Smooth muscle cell (in vitro differentiated cells): Measurements from ENCODE around the gene STK32B. TPM values are rescaled to one million over a fixed set of nuclear protein-coding genes. Genes with fewer than 3 reads are reported as not detected.

ENCODE experiments used
- DNase-seq: peaks from one replicate; lab custom pipeline; 2025; ENCODE audit not compliant: unreplicated experiment; lab: John Stamatoyannopoulos, UW
- H2AFZ ChIP-seq: fragments of 200-600 bp; sonication (generic); 2 replicates; pipeline ENCODE4 v1.6.0; 2016; ENCODE audit warnings: antibody characterized with exemption, low read depth, mild to moderate bottlenecking
- H3F3A ChIP-seq: fragments of 200-600 bp; sonication (generic); 2 replicates; pipeline ENCODE4 v1.6.0; 2017; ENCODE audit warnings: antibody characterized with exemption, low read depth
- H3K27ac ChIP-seq: fragments of 200-600 bp; sonication (generic); 2 replicates; pipeline ENCODE4 v1.5.1; 2016; ENCODE audit warnings: low read depth, mild to moderate bottlenecking
- H3K27me3 ChIP-seq: fragments of 200-600 bp; sonication (generic); 2 replicates; pipeline ENCODE4 v1.6.1; 2016; ENCODE audit warnings: low read depth, mild to moderate bottlenecking
- H3K36me3 ChIP-seq: fragments of 200-600 bp; sonication (generic); 2 replicates; pipeline ENCODE4 v1.5.1; 2016; ENCODE audit warnings: low read depth
- H3K4me1 ChIP-seq: fragments of 200-600 bp; sonication (generic); 2 replicates; pipeline ENCODE4 v1.5.1; 2016; ENCODE audit warnings: low read depth
- H3K4me2 ChIP-seq: fragments of 200-600 bp; sonication (generic); 2 replicates; pipeline ENCODE4 v1.6.0; 2016; ENCODE audit warnings: mild to moderate bottlenecking
- H3K4me3 ChIP-seq: fragments of 200-600 bp; sonication (generic); 2 replicates; pipeline ENCODE4 v1.5.1; 2016; ENCODE audit warnings: mild to moderate bottlenecking
- H3K79me2 ChIP-seq: fragments of 200-600 bp; sonication (generic); 2 replicates; pipeline ENCODE4 v1.6.0; 2016; ENCODE audit warnings: low read depth, mild to moderate bottlenecking
- H3K9ac ChIP-seq: fragments of 200-600 bp; sonication (generic); 2 replicates; pipeline ENCODE4 v1.6.0; 2016; ENCODE audit warnings: low read depth
- H3K9me3 ChIP-seq: fragments of 200-600 bp; sonication (generic); replicated peaks from 2 replicates; pipeline ENCODE4 v1.5.1; 2016; ENCODE audit warnings: low read depth
- H4K20me1 ChIP-seq: fragments of 200-600 bp; sonication (generic); 2 replicates; pipeline ENCODE4 v1.6.0; 2016; ENCODE audit warnings: low read depth
- WGBS: methylation state at CpG from one replicate; pipeline ENCODE4 v1.1.7; 2016; ENCODE audit warnings: low lambda C conversion rate; 5-methylcytosine and 5-hydroxymethylcytosine counted together
- polyA plus RNA-seq: library from polyadenylated mRNA; unstranded; fragments of >200 nt; fragmentation: Nextera tagmentation; extraction: Ambion mirVana; gene quantifications from 2 replicates; pipeline ENCODE4 v1.2.1, GENCODE V29; 2016
- total RNA-seq: library from RNA; depleted of rRNA; stranded (reverse); fragments of >200 nt; gene quantifications from 2 replicates; pipeline ENCODE4 v1.2.3, GENCODE V29; 2014
- TF ChIP-seq, protein P1 (sequence below): fragments of 200-600 bp; sonication (generic); IDR thresholded peaks from 2 replicates; pipeline ENCODE4 v1.5.1; 2017; ENCODE audit warnings: borderline replicate concordance, mild to moderate bottlenecking, antibody characterized with exemption; ENCODE audit not compliant: insufficient read depth, poor library complexity, severe bottlenecking

The STK32B gene
- total and polyA plus RNA-seq, 2 experiments from 2014 or later: 3.5 to 4.0 TPM

DNA sequence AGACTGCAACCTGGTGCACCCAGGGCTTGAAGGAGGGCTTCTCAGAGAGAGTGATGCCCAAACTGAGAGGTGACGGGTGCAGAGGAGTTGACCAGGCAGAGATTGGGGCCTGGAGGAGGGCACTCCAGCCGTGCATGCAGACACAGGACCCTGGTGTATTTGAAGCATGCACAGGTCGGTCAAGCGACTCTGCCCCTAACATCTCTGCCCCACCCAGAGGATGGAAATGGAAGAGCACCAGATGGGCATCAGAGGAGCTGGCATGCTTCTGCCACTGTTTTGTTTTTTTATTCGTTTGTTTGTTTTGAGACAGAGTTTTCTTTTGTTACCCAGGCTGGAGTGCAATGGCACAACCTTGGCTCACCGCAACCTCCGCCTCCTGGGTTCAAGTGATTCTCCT lies 336.2 kb downstream of the STK32B start:
- H3K79me2 ChIP-seq: no peaks in the 10 kb centered on the region
- 76% methylated on average over 7 of the region's 7 CpGs for WGBS
- no peaks in the 10 kb centered on the region for H3K27me3 ChIP-seq
- H3K9me3 ChIP-seq: no peaks in the 10 kb centered on the region
- no peaks in the 10 kb centered on the region for H3K4me1 ChIP-seq
- peaks cover 4% of the 10 kb centered on the region for H3F3A ChIP-seq
- H4K20me1 ChIP-seq: no peaks in the 10 kb centered on the region
- no peak for DNase-seq
- no peak overlapping the region for H3K27ac ChIP-seq
- no peak overlapping the region for H3K4me2 ChIP-seq
- H3K4me3 ChIP-seq: no peak overlapping the region
- H2AFZ ChIP-seq: no peak overlapping the region
- no peaks in the 10 kb centered on the region for H3K36me3 ChIP-seq
- TF ChIP-seq, protein P1, sequence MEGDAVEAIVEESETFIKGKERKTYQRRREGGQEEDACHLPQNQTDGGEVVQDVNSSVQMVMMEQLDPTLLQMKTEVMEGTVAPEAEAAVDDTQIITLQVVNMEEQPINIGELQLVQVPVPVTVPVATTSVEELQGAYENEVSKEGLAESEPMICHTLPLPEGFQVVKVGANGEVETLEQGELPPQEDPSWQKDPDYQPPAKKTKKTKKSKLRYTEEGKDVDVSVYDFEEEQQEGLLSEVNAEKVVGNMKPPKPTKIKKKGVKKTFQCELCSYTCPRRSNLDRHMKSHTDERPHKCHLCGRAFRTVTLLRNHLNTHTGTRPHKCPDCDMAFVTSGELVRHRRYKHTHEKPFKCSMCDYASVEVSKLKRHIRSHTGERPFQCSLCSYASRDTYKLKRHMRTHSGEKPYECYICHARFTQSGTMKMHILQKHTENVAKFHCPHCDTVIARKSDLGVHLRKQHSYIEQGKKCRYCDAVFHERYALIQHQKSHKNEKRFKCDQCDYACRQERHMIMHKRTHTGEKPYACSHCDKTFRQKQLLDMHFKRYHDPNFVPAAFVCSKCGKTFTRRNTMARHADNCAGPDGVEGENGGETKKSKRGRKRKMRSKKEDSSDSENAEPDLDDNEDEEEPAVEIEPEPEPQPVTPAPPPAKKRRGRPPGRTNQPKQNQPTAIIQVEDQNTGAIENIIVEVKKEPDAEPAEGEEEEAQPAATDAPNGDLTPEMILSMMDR: no peak
- H3K9ac ChIP-seq: no peak overlapping the region

DNA sequence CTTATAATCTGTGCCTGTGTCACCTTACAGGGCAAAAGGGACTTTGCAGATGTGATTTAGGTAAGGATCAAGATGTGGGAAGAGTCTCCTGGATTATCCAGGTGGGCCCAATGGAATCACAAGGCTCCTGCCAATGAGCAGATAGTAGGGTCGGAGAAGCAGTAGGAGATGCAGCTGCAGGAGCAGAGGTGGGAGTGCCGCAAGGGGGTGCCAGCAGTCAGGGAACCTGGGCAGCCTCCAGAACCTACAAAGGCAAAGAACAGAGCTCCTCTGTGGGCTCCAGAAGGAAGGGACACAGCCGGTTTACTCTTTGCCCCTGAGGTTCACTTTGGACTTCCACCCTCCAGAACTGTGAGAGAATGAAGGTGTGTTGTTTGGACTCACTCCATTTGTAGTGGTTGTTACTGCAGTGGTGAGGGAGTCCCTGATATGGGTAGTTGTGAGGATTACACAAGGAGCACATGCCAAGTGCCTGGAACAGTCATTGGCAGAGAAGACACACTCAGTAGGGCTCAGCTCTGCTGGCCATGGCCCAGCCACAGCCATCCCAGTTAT lies 338.6 kb downstream of the STK32B start:
- Histone ChIP-seq H3K36me3 (no peaks in the 10 kb centered on the region), H3K79me2 (no peaks in the 10 kb centered on the region), H3K9ac (no peak overlapping the region), H3K27me3 (no peaks in the 10 kb centered on the region), H3K4me2 (no peak overlapping the region), H4K20me1 (no peaks in the 10 kb centered on the region), H3K9me3 (no peaks in the 10 kb centered on the region), H2AFZ (no peak overlapping the region), H3K4me3 (no peak overlapping the region), H3K27ac (no peak overlapping the region), H3K4me1 (no peaks in the 10 kb centered on the region), H3F3A (no peaks in the 10 kb centered on the region)
- TF ChIP-seq, protein P1: no peak
- 58% methylated on average over 3 of the region's 3 CpGs for WGBS
- DNase-seq: no peak

DNA sequence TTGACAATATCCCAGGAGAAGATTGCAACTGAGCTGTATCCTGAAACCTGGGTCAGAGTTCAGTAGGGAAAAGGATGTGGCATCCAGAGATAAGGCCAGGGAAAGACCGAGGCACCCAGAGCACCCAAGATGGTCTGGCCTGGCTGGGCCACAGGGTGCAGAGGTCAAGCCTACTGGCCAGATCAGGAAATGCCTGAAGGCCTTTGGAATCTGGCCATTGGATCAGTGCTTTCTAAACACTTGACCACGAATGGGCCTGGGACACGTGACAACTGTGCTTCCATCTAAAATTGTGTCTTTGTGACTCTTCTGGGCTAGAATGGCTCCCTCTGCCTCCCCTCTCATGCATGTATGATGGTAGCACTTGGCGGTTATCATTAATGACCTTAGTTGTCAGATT lies 340.2 kb downstream of the STK32B start:
- Histone ChIP-seq H3K27ac (no peak overlapping the region), H2AFZ (no peak overlapping the region), H3K9me3 (no peaks in the 10 kb centered on the region), H3K4me1 (no peaks in the 10 kb centered on the region), H3K4me3 (no peak overlapping the region), H4K20me1 (no peaks in the 10 kb centered on the region), H3K27me3 (no peaks in the 10 kb centered on the region), H3K79me2 (no peaks in the 10 kb centered on the region), H3K36me3 (no peaks in the 10 kb centered on the region), H3F3A (no peaks in the 10 kb centered on the region), H3K9ac (no peak overlapping the region), H3K4me2 (no peak overlapping the region)
- 87% methylated on average over 4 of the region's 4 CpGs for WGBS
- DNase-seq: no peak
- TF ChIP-seq, protein P1: no peak

DNA sequence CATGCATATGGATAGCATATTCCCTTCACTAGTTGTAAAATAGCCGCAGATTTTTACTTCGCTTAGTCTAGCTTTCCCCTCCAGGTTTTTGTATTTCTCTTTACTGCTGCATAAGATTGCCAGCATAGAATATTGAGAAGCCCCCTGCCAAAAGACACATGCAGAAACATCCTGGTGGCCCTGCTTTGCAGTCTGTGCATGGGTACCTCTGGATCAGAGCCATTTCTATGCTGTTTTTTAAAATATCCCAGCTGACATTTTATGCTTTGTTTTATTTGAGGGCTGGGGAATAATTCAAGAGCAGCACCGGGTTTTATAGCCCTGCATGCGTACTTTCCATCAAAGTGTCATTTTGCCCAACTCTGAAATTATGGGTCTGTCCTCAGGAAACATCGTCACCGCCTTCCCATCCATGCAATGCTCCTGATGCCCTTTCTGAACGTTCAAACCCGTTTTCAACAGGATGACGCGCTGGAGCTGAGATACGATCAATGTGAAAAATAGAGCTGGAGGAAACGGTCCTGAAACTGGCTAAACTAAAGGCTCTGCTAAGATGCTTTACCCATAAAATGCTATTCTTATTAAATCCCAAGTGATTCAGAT lies 342.7 kb downstream of the STK32B start:
- Histone ChIP-seq H3K36me3 (no peaks in the 10 kb centered on the region), H3K9ac (no peak overlapping the region), H3K4me1 (peaks cover 5% of the 10 kb centered on the region), H3F3A (no peaks in the 10 kb centered on the region), H2AFZ (no peak overlapping the region), H3K4me3 (no peak overlapping the region), H4K20me1 (no peaks in the 10 kb centered on the region), H3K4me2 (no peak overlapping the region), H3K79me2 (no peaks in the 10 kb centered on the region), H3K27me3 (no peaks in the 10 kb centered on the region), H3K9me3 (no peaks in the 10 kb centered on the region), H3K27ac (no peak overlapping the region)
- TF ChIP-seq, protein P1: no peak
- no peak for DNase-seq
- WGBS: 82% methylated on average over 12 of the region's 12 CpGs
